HFFc6 (cell line): ENCODE data around the gene SKI. TPM values are rescaled to one million over a fixed set of nuclear protein-coding genes. Genes with fewer than 3 reads are reported as not detected.
"Not testable (repeated sequence)": the region's sequence is repeated elsewhere in the genome, so short reads cannot be mapped to it uniquely, and the experiment has no call there.

Experiments
- DNase-seq: peaks from one replicate; pipeline ENCODE4 v3.0.0-alpha.2; 2018
- H3K27ac Mint-ChIP-seq: 2 replicates; pipeline ENCODE4 v1.8.0; 2020; ENCODE audit warnings: mild to moderate bottlenecking, mixed read lengths
- H3K27me3 Mint-ChIP-seq: 2 replicates; pipeline ENCODE4 v1.8.0; 2021; ENCODE audit warnings: mild to moderate bottlenecking, moderate library complexity, mixed read lengths; ENCODE audit not compliant: insufficient read depth
- H3K36me3 Mint-ChIP-seq: 2 replicates; pipeline ENCODE4 v1.8.0; 2021; ENCODE audit warnings: low read depth, mixed read lengths
- H3K4me1 Mint-ChIP-seq: 2 replicates; pipeline ENCODE4 v1.8.0; 2020; ENCODE audit warnings: low read depth, mixed read lengths
- H3K4me3 Mint-ChIP-seq: 2 replicates; pipeline ENCODE4 v1.8.0; 2020; ENCODE audit warnings: mild to moderate bottlenecking, moderate library complexity, mixed read lengths
- H3K9me3 Mint-ChIP-seq: 2 replicates; pipeline ENCODE4 v1.8.0; 2020; ENCODE audit warnings: mild to moderate bottlenecking, mixed read lengths
- CTCF ChIP-seq: fragments of 200-600 bp; sonication (generic); IDR thresholded peaks from 2 replicates; pipeline ENCODE4 v1.5.0; 2021; ENCODE audit warnings: antibody characterized with exemption, mild to moderate bottlenecking
- total RNA-seq, 6 experiments: library from RNA; stranded (reverse); fragmentation: NEBNext Ultra II Directional; extraction: Animal tissue kit (Norgen Biotek cat#: 25700); gene quantifications; 2 replicates in 1 of 6; 3 replicates in 5 of 6; pipeline ENCODE4 v1.2.3, GENCODE V29; 2021

The SKI gene
- total RNA-seq, 6 experiments from 2014 or later: 63.7 to 76.6 (median 66.1) TPM

GRCh38 chr1:2322065-2322571 lies 94.0 kb downstream of the SKI start:
- Mint-ChIP-seq H3K27ac (peak overlapping the region; percentile 73), H3K27me3 (peaks cover 8% of the 10 kb centered on the region), H3K36me3 (no peaks in the 10 kb centered on the region; the same call in 1 of the 2 replicates), H3K4me1 (peaks cover 6% of the 10 kb centered on the region; the same call in 1 of the 2 replicates), H3K4me3 (peak overlapping the region; percentile 45), H3K9me3 (no peaks in the 10 kb centered on the region)
- DNase-seq: peak; percentile 87
- TF ChIP-seq CTCF: peak; percentile 29

- H3K9me3 Mint-ChIP-seq: no peaks in the 10 kb centered on the region
- no peak for DNase-seq
- no peak overlapping the region for H3K4me3 Mint-ChIP-seq
- H3K4me1 Mint-ChIP-seq: peaks cover 6% of the 10 kb centered on the region; the same call in 1 of the 2 replicates
- peak overlapping the region; percentile 73; the same call in 1 of the 2 replicates for H3K27ac Mint-ChIP-seq
- peaks cover 8% of the 10 kb centered on the region for H3K27me3 Mint-ChIP-seq
- TF ChIP-seq CTCF: no peak
- H3K36me3 Mint-ChIP-seq: no peaks in the 10 kb centered on the region; the same call in 1 of the 2 replicates
These were observed 94.6 kb downstream of the SKI start for GRCh38 chr1:2322581-2323211.

DNA sequence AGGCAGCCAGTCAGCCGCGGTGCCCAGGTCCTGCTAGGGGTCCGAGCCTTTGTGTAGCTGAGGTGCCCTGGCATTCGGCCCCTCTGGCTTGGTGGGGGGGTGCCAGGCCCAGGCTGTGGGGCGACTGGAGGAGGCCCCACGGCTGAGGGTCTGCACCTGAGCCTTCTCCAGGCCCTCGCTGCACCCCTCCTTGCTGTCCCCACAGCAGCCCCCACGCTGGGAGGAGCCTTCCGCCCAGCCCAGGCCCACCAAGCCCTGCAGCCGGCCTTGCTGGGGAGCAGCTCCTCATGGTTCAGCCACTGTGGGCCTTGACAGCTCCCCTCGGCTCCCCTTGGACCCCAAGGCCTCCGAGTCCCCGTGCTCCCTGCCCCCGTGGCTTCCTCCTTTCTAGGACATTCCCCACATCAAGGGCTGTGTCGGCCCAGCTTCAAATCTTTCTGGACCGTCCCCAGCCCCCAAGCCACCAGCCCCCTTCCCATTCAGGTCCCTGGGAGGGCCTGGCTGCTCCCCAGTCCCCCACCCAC lies 95.4 kb downstream of the SKI start:
- no peak overlapping the region for H3K4me3 Mint-ChIP-seq
- no peak for DNase-seq
- peaks cover 6% of the 10 kb centered on the region; the same call in 1 of the 2 replicates for H3K4me1 Mint-ChIP-seq

DNA sequence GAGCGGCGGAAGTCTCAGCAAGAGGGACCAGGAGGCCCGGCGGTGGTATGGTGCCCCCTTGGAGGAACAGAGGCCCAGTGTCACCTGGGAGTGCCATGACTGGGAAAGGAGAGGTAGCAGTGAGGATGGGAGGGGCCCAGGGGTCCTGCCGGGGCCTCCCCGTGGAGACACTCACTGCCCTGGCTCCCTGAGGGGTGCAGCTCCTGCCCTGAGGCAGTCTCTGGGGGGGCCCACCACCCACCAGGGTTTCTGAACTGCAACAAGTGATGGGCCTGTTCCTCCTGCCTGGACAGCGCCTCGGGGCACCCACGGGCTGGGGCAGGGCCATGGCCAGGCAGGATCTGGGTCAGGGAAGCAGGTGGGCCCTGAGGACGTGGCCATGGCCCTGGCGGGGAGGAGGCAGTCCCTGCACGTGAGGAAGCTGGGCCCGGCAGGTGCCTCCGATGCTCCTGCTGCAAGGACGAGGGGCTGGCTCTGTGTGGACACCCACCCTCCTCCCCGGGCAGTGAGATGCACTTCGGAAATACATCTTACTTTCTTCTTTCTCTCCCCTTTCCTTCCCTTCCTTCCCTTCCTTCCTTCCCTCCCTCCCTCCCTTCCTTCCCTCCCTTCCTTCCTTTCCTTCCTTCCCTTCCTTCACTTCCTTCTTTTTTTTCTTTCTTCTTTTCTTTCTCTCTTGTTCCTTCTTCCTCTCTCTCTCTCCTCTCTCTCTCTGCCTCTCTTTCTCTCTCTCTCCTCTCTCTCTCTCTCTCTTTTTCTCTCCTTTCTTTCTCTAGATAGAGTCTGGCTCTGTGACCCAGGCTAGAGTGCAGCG lies 96.6 kb downstream of the SKI start:
- Mint-ChIP-seq H3K27ac (no peak overlapping the region), H3K27me3 (peaks cover 8% of the 10 kb centered on the region), H3K4me3 (no peak overlapping the region), H3K4me1 (peaks cover 6% of the 10 kb centered on the region; the same call in 1 of the 2 replicates), H3K36me3 (no peaks in the 10 kb centered on the region; the same call in 1 of the 2 replicates), H3K9me3 (no peaks in the 10 kb centered on the region)
- TF ChIP-seq CTCF: no peak
- DNase-seq: no peak

More for the DNA sequence above, 95.4 kb downstream of the SKI start:
- no peak for TF ChIP-seq CTCF
- no peak overlapping the region for H3K27ac Mint-ChIP-seq
- no peaks in the 10 kb centered on the region for H3K9me3 Mint-ChIP-seq
- no peaks in the 10 kb centered on the region; the same call in 1 of the 2 replicates for H3K36me3 Mint-ChIP-seq
- H3K27me3 Mint-ChIP-seq: peaks cover 8% of the 10 kb centered on the region

- DNase-seq: no peak
- Mint-ChIP-seq H3K4me1 (peaks cover 15% of the 10 kb centered on the region), H3K27me3 (peaks cover 8% of the 10 kb centered on the region), H3K36me3 (no peaks in the 10 kb centered on the region; the same call in 1 of the 2 replicates), H3K27ac (no peak overlapping the region), H3K9me3 (no peaks in the 10 kb centered on the region), H3K4me3 (no peak overlapping the region)
- no peak for TF ChIP-seq CTCF
These were observed 98.4 kb downstream of the SKI start for GRCh38 chr1:2326524-2326923.

DNA sequence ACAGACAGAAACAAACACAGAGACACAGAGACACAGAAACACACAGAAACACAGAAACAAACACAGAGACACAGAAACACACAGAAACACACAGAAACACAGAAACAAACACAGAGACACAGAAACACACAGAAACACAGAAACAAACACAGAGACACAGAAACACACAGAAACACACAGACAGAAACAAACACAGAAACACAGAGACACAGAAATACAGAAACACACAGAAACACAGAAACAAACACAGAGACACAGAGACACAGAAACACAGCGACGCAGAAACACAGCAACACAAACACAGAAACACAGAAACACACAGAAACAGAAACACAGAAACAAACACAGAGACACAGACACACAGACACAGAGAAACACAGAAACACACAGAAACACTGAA lies 99.0 kb downstream of the SKI start:
- not testable (repeated sequence) for H3K27ac Mint-ChIP-seq, H3K36me3 Mint-ChIP-seq, H3K27me3 Mint-ChIP-seq, H3K9me3 Mint-ChIP-seq, DNase-seq, H3K4me3 Mint-ChIP-seq
- peaks cover 10% of the 10 kb centered on the region for H3K4me1 Mint-ChIP-seq
